ENCODE results near the gene FOXP1. TPM values are rescaled to one million over a fixed set of nuclear protein-coding genes. Genes with fewer than 3 reads are reported as not detected.

Gene FOXP1
- total and polyA plus RNA-seq, 2 donors (not counting 1 experiment from before 2014, with no cell fraction given): 91.1 to 508 TPM

DNA sequence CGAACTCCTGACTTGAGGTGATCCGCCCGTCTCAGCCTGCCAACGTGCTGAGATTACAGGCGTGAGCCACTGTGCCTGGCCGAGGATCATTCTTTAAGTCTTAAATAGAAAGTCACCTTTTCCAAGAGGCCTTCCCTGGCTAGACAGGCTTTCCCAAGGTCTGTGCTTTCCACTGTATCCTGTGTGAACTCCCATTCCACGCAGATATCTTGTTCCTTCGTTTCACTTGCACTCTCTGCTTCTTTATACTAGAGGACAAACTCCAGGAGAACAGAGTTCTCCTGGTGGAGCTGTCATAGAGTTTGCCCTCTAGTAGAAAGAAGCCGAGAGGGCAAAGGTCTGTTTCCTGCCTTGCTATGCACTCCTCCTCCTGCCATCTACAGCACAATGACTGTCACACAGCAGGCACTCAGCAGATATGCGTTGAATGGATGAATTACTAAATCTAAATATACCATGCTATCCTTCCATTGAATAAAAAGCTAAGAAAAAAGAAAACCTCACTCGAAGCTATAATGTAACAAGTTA, 211.2 kb downstream of the FOXP1 start:
- TF ChIP-seq, protein P1, sequence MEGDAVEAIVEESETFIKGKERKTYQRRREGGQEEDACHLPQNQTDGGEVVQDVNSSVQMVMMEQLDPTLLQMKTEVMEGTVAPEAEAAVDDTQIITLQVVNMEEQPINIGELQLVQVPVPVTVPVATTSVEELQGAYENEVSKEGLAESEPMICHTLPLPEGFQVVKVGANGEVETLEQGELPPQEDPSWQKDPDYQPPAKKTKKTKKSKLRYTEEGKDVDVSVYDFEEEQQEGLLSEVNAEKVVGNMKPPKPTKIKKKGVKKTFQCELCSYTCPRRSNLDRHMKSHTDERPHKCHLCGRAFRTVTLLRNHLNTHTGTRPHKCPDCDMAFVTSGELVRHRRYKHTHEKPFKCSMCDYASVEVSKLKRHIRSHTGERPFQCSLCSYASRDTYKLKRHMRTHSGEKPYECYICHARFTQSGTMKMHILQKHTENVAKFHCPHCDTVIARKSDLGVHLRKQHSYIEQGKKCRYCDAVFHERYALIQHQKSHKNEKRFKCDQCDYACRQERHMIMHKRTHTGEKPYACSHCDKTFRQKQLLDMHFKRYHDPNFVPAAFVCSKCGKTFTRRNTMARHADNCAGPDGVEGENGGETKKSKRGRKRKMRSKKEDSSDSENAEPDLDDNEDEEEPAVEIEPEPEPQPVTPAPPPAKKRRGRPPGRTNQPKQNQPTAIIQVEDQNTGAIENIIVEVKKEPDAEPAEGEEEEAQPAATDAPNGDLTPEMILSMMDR (IDR thresholded peaks at IDR 0.05): no peak
- no peak for TF ChIP-seq EZH2 (IDR thresholded peaks at IDR 0.05; ENCODE audit: borderline replicate concordance, insufficient read depth, low read depth, low read length, poor library complexity, severe bottlenecking)
- H3K27me3 ChIP-seq (replicated peaks in 1 of 4; ENCODE audit: control extremely low read depth in 1 of 4, control insufficient read depth in 3 of 4, insufficient read depth in 4 of 4, low read length in 3 of 4): no peaks in the 10 kb centered on the region
- peaks cover 100% of the 10 kb centered on the region for H3K79me2 ChIP-seq (ENCODE audit: control insufficient read depth, insufficient read depth, low read length)
- Mint-ChIP-seq H3K9me3 (ENCODE audit: insufficient read depth) (no peaks in the 10 kb centered on the region), H3K27me3 (no peaks in the 10 kb centered on the region), H3K4me1 (peaks cover 66% of the 10 kb centered on the region), H3K4me3 (no peak overlapping the region), H3K27ac (peak overlapping the region; percentile 33)
- no peak overlapping the region for H2AFZ ChIP-seq (ENCODE audit: insufficient read depth, low read depth, low read length, poor library complexity, severe bottlenecking)
- H4K20me1 ChIP-seq (ENCODE audit: control insufficient read depth, insufficient read depth, low read length, poor library complexity, severe bottlenecking): no peaks in the 10 kb centered on the region
- ChIA-PET CTCF (interaction anchor here (1.9 kb wide), 1 partner anchor 11 kb away, joined by 7 read pairs; no protein-coding TSS in a partner anchor), POLR2A (interaction anchor here (0.6 kb wide), 1 partner anchor 50 kb away, joined by 5 read pairs; no protein-coding TSS in a partner anchor)
- DNase-seq (no peak), ATAC-seq (ENCODE audit: low read depth) (no peak)
- no peak overlapping the region for H3K4me2 ChIP-seq (replicated peaks; ENCODE audit: low read depth, low read length, poor library complexity, severe bottlenecking)
- H3K27ac ChIP-seq (ENCODE audit: low read length in 2 of 2): no peak overlapping the region
- H3K4me1 ChIP-seq (ENCODE audit: control insufficient read depth in 2 of 2, insufficient read depth in 2 of 2, low read length in 2 of 2): peaks cover 38 to 49% of the 10 kb centered on the region in 2 donors
- WGBS (ENCODE audit: insufficient coverage): 100% methylated on average over 3 of the region's 11 CpGs
- H3K9me3 ChIP-seq (ENCODE audit: control extremely low read depth in 1 of 3, control insufficient read depth in 2 of 3, insufficient read depth in 1 of 3, low read length in 2 of 3): no peaks in the 10 kb centered on the region
- intact Hi-C loops (cut with micrococcal nuclease): no loop called here
- H3K9ac ChIP-seq (ENCODE audit: low read length): no peak overlapping the region
- H3K4me3 ChIP-seq (ENCODE audit: control extremely low read depth in 1 of 5, extremely low read depth in 1 of 5, insufficient read depth in 1 of 5, low read depth in 2 of 5, low read length in 4 of 5): no peak overlapping the region
- no peaks in the 10 kb centered on the region for H3K36me3 ChIP-seq (replicated peaks in 1 of 2; ENCODE audit: control extremely low read depth in 1 of 2, control insufficient read depth in 1 of 2, extremely low read depth in 1 of 2, insufficient read depth in 2 of 2, low read length in 1 of 2)

DNA sequence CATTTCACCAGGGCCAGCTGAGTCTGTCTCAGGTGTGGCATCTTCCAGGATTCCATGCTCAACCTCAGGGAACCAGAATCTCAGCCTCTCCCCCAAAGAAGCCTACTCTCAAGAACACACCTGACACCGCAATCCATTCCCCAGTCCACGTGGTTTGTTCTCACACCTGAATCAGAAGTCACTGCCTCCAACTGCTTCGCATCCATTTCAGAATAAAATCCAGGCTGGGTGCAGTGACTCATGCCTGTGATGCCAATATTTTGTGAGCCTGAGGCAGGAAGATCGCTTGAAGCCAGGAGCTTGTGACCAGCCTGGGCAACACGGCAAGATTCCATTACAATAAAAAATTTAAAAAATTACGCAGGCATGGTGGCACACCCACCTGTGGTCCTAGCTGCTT, 212.2 kb downstream of the FOXP1 start:
- CTCF ChIA-PET: no interaction called here
- ATAC-seq (ENCODE audit: low read depth): no peak
- no peak for DNase-seq
- Histone ChIP-seq H2AFZ (ENCODE audit: insufficient read depth, low read depth, low read length, poor library complexity, severe bottlenecking) (no peak overlapping the region), H3K4me2 (replicated peaks; ENCODE audit: low read depth, low read length, poor library complexity, severe bottlenecking) (no peak overlapping the region), H3K9ac (ENCODE audit: low read length) (no peak overlapping the region), H3K36me3 (replicated peaks in 1 of 2; ENCODE audit: control extremely low read depth in 1 of 2, control insufficient read depth in 1 of 2, extremely low read depth in 1 of 2, insufficient read depth in 2 of 2, low read length in 1 of 2) (peaks cover 0 to 5% of the 10 kb centered on the region in 2 experiments), H4K20me1 (ENCODE audit: control insufficient read depth, insufficient read depth, low read length, poor library complexity, severe bottlenecking) (no peaks in the 10 kb centered on the region), H3K27ac (ENCODE audit: low read length in 2 of 2) (no peak overlapping the region), H3K9me3 (ENCODE audit: control extremely low read depth in 1 of 3, control insufficient read depth in 2 of 3, insufficient read depth in 1 of 3, low read length in 2 of 3) (no peaks in the 10 kb centered on the region), H3K4me3 (ENCODE audit: control extremely low read depth in 1 of 5, extremely low read depth in 1 of 5, insufficient read depth in 1 of 5, low read depth in 2 of 5, low read length in 4 of 5) (no peak overlapping the region), H3K79me2 (ENCODE audit: control insufficient read depth, insufficient read depth, low read length) (peaks cover 100% of the 10 kb centered on the region), H3K4me1 (ENCODE audit: control insufficient read depth in 2 of 2, insufficient read depth in 2 of 2, low read length in 2 of 2) (peaks cover 34 to 45% of the 10 kb centered on the region in 2 donors), H3K27me3 (replicated peaks in 1 of 4; ENCODE audit: control extremely low read depth in 1 of 4, control insufficient read depth in 3 of 4, insufficient read depth in 4 of 4, low read length in 3 of 4) (no peaks in the 10 kb centered on the region)
- Mint-ChIP-seq H3K4me3 (no peak overlapping the region), H3K9me3 (ENCODE audit: insufficient read depth) (no peaks in the 10 kb centered on the region), H3K27ac (no peak overlapping the region), H3K4me1 (peaks cover 63% of the 10 kb centered on the region), H3K27me3 (no peaks in the 10 kb centered on the region)
- intact Hi-C loops (cut with micrococcal nuclease): no loop called here
- POLR2A ChIA-PET: interaction anchor here (0.6 to 0.8 kb wide), 2 partner anchors 27 to 51 kb away, joined by 3 to 5 read pairs; no protein-coding TSS in a partner anchor
- TF ChIP-seq, protein P1 (IDR thresholded peaks at IDR 0.05): no peak
- TF ChIP-seq EZH2 (IDR thresholded peaks at IDR 0.05; ENCODE audit: borderline replicate concordance, insufficient read depth, low read depth, low read length, poor library complexity, severe bottlenecking): no peak
- WGBS (ENCODE audit: insufficient coverage): 96% methylated on average over 5 of the region's 6 CpGs

Measured in B cell (primary cell).